NT2/D1 (cell line): ENCODE results near the gene NDUFB7.

Experiments used
- YY1 ChIP-seq: IDR thresholded peaks from 2 replicates; pipeline ENCODE4 v1.6.1; 2011; ENCODE audit not compliant: insufficient read length, insufficient read depth
- ZNF274 ChIP-seq: IDR thresholded peaks from 2 replicates; pipeline ENCODE4 v1.6.1; 2011; ENCODE audit warnings: mild to moderate bottlenecking, low read depth, low read length

- TF ChIP-seq YY1 = no peak
- no peak for TF ChIP-seq ZNF274
Observed at GRCh38 chr19:14614099-14614412, 42.2 kb upstream of the NDUFB7 start.
